ENCODE measurements around the gene AMZ2.
"Not testable (repeated sequence)": the region's sequence is repeated elsewhere in the genome, so short reads cannot be mapped to it uniquely, and the experiment has no call there.

The AMZ2 gene

DNA sequence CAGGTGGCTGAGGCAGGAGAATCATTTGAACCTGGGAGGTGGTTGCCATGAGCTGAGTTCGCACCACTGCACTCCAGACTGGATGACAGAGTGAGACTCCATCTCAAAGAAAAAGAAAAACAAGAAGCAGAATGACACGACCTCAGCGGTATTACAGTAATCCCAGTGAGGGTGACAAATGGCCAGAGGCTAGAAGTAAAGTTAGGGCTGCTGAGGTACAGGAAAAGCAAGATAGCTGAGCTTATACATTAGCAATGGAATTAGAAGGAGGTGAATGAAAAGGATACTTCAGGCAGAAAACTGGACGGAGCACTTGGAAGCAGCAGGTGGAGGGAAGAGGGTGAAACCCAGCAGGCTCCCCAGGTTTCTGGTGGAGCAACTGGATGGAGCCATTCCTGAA lies 26.1 kb upstream of the AMZ2 start:
- Histone ChIP-seq H3K27ac (no peak overlapping the region), H3K4me3 (no peak overlapping the region)
- TF ChIP-seq, protein P1, sequence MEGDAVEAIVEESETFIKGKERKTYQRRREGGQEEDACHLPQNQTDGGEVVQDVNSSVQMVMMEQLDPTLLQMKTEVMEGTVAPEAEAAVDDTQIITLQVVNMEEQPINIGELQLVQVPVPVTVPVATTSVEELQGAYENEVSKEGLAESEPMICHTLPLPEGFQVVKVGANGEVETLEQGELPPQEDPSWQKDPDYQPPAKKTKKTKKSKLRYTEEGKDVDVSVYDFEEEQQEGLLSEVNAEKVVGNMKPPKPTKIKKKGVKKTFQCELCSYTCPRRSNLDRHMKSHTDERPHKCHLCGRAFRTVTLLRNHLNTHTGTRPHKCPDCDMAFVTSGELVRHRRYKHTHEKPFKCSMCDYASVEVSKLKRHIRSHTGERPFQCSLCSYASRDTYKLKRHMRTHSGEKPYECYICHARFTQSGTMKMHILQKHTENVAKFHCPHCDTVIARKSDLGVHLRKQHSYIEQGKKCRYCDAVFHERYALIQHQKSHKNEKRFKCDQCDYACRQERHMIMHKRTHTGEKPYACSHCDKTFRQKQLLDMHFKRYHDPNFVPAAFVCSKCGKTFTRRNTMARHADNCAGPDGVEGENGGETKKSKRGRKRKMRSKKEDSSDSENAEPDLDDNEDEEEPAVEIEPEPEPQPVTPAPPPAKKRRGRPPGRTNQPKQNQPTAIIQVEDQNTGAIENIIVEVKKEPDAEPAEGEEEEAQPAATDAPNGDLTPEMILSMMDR (IDR thresholded peaks at IDR 0.05): no peak
- DNase-seq (ENCODE audit: low spot score): no peak

DNA sequence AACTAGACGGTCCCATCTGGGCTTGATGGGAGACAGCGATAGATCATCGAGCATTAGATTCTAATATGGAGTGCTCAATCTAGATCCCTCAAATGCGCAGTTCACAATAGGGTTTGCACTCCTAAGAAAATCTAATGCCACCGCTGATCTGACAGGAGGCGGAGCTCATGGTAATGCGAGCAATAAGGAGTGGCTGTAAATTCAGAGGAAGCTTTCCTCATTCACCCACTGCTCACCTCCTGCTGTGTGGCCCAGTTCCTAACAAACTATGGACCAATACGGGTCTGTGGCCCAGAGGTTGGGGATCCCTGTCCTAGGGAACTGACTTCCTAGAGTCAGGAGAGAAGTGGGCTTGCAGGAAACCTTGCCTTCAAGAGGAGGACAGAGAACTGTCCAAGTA lies 25.2 kb upstream of the AMZ2 start:
- no peak for DNase-seq (ENCODE audit: low spot score)
- TF ChIP-seq, protein P1 (IDR thresholded peaks at IDR 0.05): no peak
- H3K4me3 ChIP-seq: no peak overlapping the region
- no peak overlapping the region for H3K27ac ChIP-seq

DNA sequence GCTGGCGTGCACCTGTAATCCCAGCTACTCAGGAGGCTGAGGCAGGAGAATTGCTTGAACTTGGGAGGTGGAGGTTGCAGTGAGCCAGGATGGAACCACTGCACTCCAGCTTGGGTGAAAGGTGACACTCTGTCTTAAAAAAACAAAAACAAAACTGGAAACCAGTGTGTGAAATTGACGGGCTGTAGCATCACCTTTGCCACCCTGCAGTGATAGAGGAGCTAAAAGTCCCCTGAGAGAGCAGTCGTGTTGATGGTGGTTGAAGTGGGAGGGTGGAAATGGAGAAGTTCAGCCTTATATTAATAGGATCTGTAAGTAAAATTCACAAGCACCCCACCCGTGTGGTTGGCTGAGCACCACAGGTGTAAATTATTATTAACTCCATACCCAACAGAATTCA lies 22.8 kb upstream of the AMZ2 start:
- DNase-seq (ENCODE audit: low spot score); H3K27ac ChIP-seq; H3K4me3 ChIP-seq: not testable (repeated sequence)

DNA sequence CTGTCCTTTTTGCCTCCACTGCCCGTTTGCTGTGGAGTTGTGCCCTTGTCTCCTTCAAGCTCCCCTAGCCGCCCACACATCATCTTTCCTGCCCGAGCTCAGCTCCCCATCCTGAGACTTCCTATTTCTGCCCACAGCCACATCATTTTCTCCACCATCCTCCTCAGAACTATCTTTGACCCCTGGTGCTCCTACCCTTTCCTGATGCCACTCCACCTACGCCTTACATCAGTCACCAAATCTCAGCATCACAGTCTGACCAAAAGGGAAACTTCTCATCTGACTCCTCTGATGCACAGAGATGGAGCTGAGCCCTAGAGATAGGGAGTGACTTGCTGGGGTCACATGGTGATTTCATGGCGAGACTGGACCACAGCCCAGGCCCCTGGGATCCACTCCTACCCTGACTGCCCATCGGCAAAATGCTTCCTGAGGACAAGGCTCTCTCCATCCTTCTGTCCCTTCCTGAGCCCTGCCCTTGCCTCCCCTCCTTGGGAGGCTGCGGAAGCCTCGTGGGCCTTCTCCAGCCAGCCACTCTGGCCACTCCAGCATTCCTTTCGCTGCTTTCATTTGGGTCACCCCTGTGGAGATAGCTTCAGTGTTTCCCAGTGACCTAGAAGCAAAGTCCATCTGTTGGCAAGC lies 19.7 kb upstream of the AMZ2 start:
- not testable (repeated sequence) for H3K27ac ChIP-seq; DNase-seq (ENCODE audit: low spot score); H3K4me3 ChIP-seq

DNA sequence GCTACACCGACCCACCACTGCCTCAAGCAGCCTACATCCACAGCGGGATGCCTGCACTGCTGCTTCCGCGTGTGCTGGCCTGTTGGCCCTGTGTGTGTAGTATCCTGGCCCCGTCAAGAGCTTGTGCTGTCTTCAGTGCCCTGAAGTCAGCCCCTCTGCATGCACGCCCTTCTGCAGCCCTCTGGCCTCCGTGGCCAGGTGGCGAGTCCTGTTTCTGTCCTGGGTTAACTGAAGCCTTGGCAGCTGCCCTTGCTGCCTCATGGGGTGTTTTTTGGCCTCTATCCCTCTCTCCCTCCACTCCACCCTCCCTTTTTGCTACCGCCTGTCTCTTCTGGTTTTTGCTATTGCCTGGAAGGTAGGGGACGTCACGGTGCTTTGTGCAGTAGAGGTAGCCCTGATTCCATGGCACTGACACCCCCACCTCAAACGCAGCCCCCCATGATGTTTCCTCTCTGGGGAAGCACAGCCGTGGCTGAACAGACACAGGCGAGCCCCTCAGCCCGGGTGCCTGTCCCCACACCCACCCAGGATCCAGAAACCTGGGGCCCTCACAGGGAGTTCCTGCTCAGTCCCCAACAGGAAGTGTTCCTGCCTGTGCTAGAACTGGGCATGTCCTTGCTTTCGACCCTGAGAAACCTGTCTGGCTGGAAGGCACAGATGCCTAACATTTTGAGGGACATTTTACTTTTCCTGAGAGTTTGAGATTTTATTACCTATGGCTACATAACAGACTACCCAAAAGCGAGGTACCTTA lies 18.8 kb upstream of the AMZ2 start:
- Histone ChIP-seq H3K27ac (no peak overlapping the region), H3K4me3 (no peak overlapping the region)
- TF ChIP-seq, protein P1 (IDR thresholded peaks at IDR 0.05): no peak
- DNase-seq (ENCODE audit: low spot score): no peak

DNA sequence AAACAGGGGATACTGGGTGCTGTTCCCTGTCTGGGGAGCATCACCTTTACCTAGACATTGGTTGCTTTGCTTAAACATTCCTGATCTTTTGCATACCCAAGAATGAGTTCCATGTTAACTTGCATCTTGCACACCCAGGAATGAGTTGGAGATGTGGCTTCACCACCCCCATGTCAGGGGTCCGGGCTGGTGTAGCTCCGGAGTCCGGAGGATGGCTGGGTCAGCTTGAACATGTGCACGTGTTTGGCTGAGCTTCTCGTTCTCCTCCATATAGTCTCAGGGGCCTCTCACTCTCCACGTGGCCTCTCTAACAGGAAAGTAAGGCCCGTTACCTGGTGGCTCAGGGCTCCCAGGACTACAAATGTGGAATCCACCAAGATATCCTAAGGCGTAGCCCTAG lies 18.2 kb upstream of the AMZ2 start:
- TF ChIP-seq, protein P1 (IDR thresholded peaks at IDR 0.05): no peak
- no peak overlapping the region for H3K27ac ChIP-seq
- no peak for DNase-seq (ENCODE audit: low spot score)
- no peak overlapping the region for H3K4me3 ChIP-seq

DNA sequence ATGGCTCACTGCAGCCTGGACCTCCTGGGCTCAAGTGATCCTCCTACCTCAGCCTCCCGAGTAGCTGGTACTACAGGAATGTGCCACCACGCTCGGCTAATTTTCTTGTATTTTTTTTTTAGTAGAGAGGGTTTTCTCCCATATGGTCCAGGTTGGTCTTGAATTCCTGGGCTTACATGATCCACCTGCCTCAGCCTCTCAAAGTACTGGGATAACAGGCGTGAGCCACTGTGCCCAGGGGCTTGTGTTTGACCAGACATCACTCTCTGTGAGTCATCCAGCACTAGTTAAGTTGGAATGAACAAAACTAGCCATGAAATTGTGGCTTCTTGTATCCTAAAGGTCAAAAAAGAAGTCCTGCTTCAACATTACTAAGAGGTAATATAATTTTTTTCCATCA lies 16.7 kb upstream of the AMZ2 start:
- not testable (repeated sequence) for H3K27ac ChIP-seq; H3K4me3 ChIP-seq; DNase-seq (ENCODE audit: low spot score)

DNA sequence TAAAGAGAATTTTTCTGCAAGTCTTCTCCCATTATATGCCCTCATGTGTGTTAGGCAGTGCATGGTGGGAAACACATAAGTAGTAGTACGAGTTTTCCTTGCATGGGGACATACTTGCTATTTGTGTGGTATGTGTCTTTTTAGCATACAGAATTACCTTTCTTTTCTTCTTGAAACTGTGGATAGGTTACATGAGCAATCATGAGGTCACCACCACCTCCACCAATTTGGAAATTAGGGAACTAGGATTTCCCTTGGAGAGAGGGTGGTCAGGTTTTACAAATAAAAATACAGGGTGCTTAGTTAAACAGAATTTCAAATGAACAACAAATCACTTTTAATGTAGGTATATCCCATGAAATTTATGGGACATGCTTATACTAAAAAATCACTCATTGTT lies 16.3 kb upstream of the AMZ2 start:
- DNase-seq (ENCODE audit: low spot score): no peak
- TF ChIP-seq, protein P1 (IDR thresholded peaks at IDR 0.05): no peak

DNA sequence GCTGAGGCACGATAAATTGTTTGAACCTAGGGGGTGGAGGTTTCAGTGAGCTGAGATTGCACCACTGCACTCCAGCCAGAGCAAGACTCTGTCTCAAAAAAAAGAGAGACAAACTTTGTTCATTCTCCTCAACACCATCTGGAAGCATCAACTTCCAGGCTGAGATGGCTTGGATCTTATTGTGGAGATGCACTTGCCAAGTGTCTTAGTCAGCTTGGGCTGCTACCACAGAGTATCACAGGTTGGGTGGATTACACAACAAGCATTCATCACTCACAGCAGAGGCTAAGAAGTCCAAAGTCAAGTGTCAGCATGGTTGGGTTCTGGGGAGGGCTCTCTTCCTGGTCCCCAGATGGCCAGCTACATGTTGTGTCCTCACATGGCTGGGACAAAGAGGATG lies 15.1 kb upstream of the AMZ2 start:
- H3K4me3 ChIP-seq: not testable (repeated sequence)
- peak; percentile 47 for DNase-seq (ENCODE audit: low spot score)
- peak overlapping the region in 1 of 2 donors; percentile 9 for H3K27ac ChIP-seq

More for the DNA sequence above, 16.3 kb upstream of the AMZ2 start:
- no peak overlapping the region for H3K4me3 ChIP-seq
- no peak overlapping the region for H3K27ac ChIP-seq

DNA sequence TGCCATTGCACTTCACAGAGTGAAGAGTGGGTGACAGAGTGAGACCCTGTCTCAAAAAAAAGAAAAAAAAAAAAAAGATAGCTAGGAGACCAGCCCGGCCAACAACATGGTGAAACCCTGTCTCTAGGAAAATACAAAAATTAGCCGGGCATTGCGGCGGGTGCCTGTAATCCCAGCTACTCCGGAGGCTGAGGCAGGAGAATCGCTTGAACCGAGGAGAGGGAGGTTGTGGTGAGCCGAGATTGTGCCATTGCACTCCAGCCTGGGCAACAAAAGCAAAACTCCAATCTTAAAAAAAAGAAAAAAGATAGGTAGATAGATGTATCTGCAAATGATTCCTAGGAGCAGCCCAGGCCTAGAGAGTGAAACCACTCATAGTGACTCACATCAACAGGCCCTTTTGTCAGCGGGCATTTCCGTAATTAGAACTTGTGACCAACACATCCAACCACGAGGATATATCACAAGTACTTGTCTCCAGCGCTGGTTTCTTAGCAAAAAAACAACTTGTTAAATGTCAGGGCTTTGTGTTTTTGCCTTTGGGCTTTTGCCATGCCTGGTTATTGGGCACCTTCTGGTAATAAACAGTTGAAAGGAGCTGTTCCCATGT lies 13.0 kb upstream of the AMZ2 start:
- H3K27ac ChIP-seq: peak overlapping the region in 1 of 2 donors; percentile 71
- not testable (repeated sequence) for H3K4me3 ChIP-seq; DNase-seq (ENCODE audit: low spot score)

DNA sequence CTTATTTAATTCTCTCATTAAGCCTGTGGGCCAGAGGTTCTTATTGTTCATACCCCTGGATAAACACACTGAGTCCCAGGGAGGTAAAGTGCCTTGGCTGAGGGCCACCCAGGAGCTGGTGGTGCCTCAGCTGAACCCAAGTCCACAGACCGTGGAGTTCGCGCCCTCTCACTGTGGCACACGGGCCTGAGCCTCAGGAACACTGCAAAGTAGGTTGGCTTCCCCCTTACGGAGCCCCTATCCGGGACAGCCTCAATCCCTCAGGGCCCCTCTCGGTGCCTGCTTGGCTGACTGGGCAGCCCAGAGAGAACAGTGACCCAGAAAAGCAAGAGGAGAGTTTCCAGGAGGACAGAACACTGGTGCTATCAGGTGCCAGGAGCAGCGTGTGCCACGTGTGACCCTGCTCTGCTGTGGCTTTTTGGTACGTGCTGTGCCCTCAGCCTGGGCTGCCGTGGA lies 12.5 kb upstream of the AMZ2 start:
- not testable (repeated sequence) for H3K4me3 ChIP-seq; DNase-seq (ENCODE audit: low spot score)
- H3K27ac ChIP-seq: peak overlapping the region in 1 of 2 donors; percentile 71

DNA sequence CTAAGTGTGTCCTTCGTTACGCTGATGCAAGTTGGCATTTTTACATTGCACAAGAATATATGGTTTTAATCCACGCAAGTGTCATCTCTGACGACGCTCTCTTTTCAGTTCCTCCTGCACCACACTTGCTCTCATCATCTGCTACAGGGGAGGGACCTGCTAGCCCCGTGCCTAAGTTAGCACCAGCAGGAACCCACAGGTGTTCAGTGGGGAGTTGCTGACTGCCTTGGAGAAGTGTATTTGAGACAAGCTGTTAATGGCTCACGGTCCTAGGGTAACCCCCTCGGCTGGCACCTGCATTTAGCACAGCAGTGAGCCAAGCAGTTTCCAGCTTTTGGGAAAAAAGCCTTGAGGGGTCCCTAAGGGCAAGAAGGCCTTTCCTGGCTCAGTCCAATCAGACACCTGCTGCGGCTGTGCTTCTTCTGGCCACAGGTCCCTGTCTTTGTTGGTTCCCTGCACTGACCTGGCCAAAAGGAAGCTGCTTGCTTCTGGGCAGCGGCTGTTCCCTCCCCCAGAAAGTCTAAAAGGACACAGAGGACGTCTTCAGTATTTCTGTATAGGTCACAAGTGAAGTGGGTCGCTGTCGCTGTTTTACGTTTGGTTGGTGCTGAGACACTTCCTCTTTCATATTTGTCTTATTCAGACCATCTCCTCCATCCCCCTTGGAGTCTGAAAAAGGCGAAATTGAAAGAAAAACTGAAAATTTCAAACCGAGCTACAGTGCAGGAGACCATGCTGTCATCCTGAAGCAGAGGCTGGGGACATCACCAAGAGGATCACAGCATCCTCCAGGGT lies 10.3 kb upstream of the AMZ2 start:
- H3K27ac ChIP-seq: peak overlapping the region; percentile 68 to 69
- H3K4me3 ChIP-seq; DNase-seq (ENCODE audit: low spot score): not testable (repeated sequence)

All from coronary artery (tissue), 2 donors.